Uterus (tissue), 2 donors: Measurements from ENCODE around the gene PDHA1.

Experiments used
- POLR2A ChIP-seq, 2 donors: fragments of 450-650 bp; IDR thresholded peaks; one replicate each; pipeline ENCODE4 v1.6.1; 2016; ENCODE audit warnings: antibody characterized with exemption in 2 of 2, mild to moderate bottlenecking in 1 of 2, moderate library complexity in 1 of 2
- TF ChIP-seq, protein P1 (sequence below), 4 experiments: fragments of 200-600 bp in 2 of 4; fragments of 450-650 bp in 2 of 4; sonication (generic) in 2 of 4; IDR thresholded peaks; one replicate each; pipeline ENCODE4 v1.5.1; 2016 to 2019; ENCODE audit warnings: antibody characterized with exemption in 4 of 4, mild to moderate bottlenecking in 2 of 4, moderate library complexity in 1 of 4

GRCh38 chrX:19349264-19349663 is 5.5 kb downstream of the PDHA1 start:
- TF ChIP-seq POLR2A (IDR thresholded peaks at IDR 0.05), result no peak
- TF ChIP-seq, protein P1, sequence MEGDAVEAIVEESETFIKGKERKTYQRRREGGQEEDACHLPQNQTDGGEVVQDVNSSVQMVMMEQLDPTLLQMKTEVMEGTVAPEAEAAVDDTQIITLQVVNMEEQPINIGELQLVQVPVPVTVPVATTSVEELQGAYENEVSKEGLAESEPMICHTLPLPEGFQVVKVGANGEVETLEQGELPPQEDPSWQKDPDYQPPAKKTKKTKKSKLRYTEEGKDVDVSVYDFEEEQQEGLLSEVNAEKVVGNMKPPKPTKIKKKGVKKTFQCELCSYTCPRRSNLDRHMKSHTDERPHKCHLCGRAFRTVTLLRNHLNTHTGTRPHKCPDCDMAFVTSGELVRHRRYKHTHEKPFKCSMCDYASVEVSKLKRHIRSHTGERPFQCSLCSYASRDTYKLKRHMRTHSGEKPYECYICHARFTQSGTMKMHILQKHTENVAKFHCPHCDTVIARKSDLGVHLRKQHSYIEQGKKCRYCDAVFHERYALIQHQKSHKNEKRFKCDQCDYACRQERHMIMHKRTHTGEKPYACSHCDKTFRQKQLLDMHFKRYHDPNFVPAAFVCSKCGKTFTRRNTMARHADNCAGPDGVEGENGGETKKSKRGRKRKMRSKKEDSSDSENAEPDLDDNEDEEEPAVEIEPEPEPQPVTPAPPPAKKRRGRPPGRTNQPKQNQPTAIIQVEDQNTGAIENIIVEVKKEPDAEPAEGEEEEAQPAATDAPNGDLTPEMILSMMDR (IDR thresholded peaks at IDR 0.05), result no peak
